Keratinocyte (primary cell): Measurements from ENCODE around the gene MDGA2.

Experiments
- CTCF ChIP-seq, 3 experiments: IDR thresholded peaks in 1 of 3; conservative IDR thresholded peaks in 1 of 3; optimal IDR thresholded peaks in 1 of 3; 2 replicates in 2 of 3; 3 replicates in 1 of 3; pipeline versions ENCODE3 to v1.5.1; 2011; ENCODE audit warnings: low read length in 3 of 3, mild to moderate bottlenecking in 3 of 3, moderate library complexity in 2 of 3, control low read depth in 1 of 3, inconsistent platforms in 1 of 3; ENCODE audit not compliant: insufficient read depth in 2 of 3; ENCODE audit errors: extremely low read depth in 1 of 3
- EZH2 ChIP-seq: IDR thresholded peaks from one replicate; pipeline ENCODE4 v1.6.1; 2012; ENCODE audit warnings: inconsistent platforms, mild to moderate bottlenecking, low read length, moderate library complexity

- TF ChIP-seq CTCF (optimal IDR thresholded peaks at IDR 0.05 in 1 of 3, IDR thresholded peaks at IDR 0.05 in 1 of 3, conservative IDR thresholded peaks at IDR 0.05 in 1 of 3; ENCODE audit: extremely low read depth in 1 of 3, insufficient read depth in 2 of 3, low read length in 3 of 3) = no peak
- no peak for TF ChIP-seq EZH2
These were observed 571.6 kb downstream of the MDGA2 start for GRCh38 chr14:47103771-47104170.
